ENCODE data around the gene ERVK3-1. TPM values are rescaled to one million over a fixed set of nuclear protein-coding genes. Genes with fewer than 3 reads are reported as not detected.
A peak's percentile ranks its signal among the peaks of the same experiment; 100 is the strongest.

ERVK3-1 gene
- total and polyA plus RNA-seq, 2 of the 13 experiments (the other 11 are each of a cell fraction or from before 2014, with no cell fraction given) = 28.5 to 38.7 TPM

- no TSS peak for BruUV-seq (replicated peaks)
- Histone ChIP-seq H4K20me1 (ENCODE audit: insufficient read depth, low read length) (no peaks in the 10 kb centered on the region), H3K9ac (ENCODE audit: insufficient read depth, low read depth, low read length) (no peak overlapping the region), H3K4me3 (replicated peaks in 1 of 3; ENCODE audit: insufficient read depth in 1 of 3, low read depth in 2 of 3, low read length in 3 of 3) (no peak overlapping the region), H3K79me2 (ENCODE audit: insufficient read depth, low read length) (no peaks in the 10 kb centered on the region), H3K27ac (ENCODE audit: extremely low read length, insufficient read depth, low read length) (no peak overlapping the region), H2AFZ (ENCODE audit: low read length) (no peak overlapping the region), H3K4me2 (ENCODE audit: low read depth, low read length) (no peak overlapping the region), H3K27me3 (ENCODE audit: control insufficient read depth in 1 of 2, insufficient read depth in 2 of 2, low read length in 2 of 2) (no peaks in the 10 kb centered on the region), H3K4me1 (ENCODE audit: insufficient read depth, low read length) (no peaks in the 10 kb centered on the region), H3K36me3 (replicated peaks in 1 of 2; ENCODE audit: control insufficient read depth in 1 of 2, insufficient read depth in 2 of 2, low read length in 2 of 2) (peaks cover 14 to 38% of the 10 kb centered on the region in 2 experiments; a peak in 4 of 5 replicates), H3K9me3 (ENCODE audit: low read length) (no peaks in the 10 kb centered on the region)
- FAIRE-seq = no peak
- ChIA-PET POLR2A (no interaction called here), CTCF (ENCODE audit: low intra/inter-chr PET ratio, low total read pairs) (no interaction called here)
- WGBS (ENCODE audit: low lambda C conversion rate) = 94% methylated on average over 19 of the region's 30 CpGs
- DNase-seq (ENCODE audit: low spot score) = no peak
- intact Hi-C loops (cut with micrococcal nuclease; ENCODE audit: unreplicated experiment) = no loop called here
- ATAC-seq = peak; percentile 61
- TF ChIP-seq SIN3B (IDR thresholded peaks at IDR 0.05; ENCODE audit: low read length) (no peak), TBL1XR1 (IDR thresholded peaks at IDR 0.05; ENCODE audit: borderline replicate concordance, low read length, partially characterized antibody) (no peak), HNF4G (IDR thresholded peaks at IDR 0.05; ENCODE audit: borderline replicate concordance, low read depth, low read length) (no peak), HNF4G (CRISPR knock-in tag; IDR thresholded peaks at IDR 0.05; ENCODE audit: borderline replicate concordance, low read depth) (no peak), BCL6 (CRISPR knock-in tag; IDR thresholded peaks at IDR 0.05) (no peak), ZNF432 (CRISPR knock-in tag; IDR thresholded peaks at IDR 0.05; ENCODE audit: borderline replicate concordance) (no peak), MBD4 (IDR thresholded peaks at IDR 0.05; ENCODE audit: borderline replicate concordance, low read length) (no peak), ZBTB42 (CRISPR knock-in tag; IDR thresholded peaks at IDR 0.05) (no peak), ZNF83 (CRISPR knock-in tag; IDR thresholded peaks at IDR 0.05; ENCODE audit: borderline replicate concordance) (no peak), RBM22 (optimal IDR thresholded peaks at IDR 0.05; ENCODE audit: low read length) (no peak), ZNF777 (CRISPR knock-in tag; IDR thresholded peaks at IDR 0.05) (no peak), FLYWCH1 (CRISPR knock-in tag; IDR thresholded peaks at IDR 0.05) (no peak)
- TF ChIP-seq, protein P1, sequence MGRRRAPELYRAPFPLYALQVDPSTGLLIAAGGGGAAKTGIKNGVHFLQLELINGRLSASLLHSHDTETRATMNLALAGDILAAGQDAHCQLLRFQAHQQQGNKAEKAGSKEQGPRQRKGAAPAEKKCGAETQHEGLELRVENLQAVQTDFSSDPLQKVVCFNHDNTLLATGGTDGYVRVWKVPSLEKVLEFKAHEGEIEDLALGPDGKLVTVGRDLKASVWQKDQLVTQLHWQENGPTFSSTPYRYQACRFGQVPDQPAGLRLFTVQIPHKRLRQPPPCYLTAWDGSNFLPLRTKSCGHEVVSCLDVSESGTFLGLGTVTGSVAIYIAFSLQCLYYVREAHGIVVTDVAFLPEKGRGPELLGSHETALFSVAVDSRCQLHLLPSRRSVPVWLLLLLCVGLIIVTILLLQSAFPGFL (CRISPR knock-in tag; IDR thresholded peaks at IDR 0.05) = no peak
- TF ChIP-seq, protein P2, sequence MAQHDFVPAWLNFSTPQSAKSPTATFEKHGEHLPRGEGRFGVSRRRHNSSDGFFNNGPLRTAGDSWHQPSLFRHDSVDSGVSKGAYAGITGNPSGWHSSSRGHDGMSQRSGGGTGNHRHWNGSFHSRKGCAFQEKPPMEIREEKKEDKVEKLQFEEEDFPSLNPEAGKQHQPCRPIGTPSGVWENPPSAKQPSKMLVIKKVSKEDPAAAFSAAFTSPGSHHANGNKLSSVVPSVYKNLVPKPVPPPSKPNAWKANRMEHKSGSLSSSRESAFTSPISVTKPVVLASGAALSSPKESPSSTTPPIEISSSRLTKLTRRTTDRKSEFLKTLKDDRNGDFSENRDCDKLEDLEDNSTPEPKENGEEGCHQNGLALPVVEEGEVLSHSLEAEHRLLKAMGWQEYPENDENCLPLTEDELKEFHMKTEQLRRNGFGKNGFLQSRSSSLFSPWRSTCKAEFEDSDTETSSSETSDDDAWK (CRISPR knock-in tag; IDR thresholded peaks at IDR 0.05) = no peak
- TF ChIP-seq, protein P3, sequence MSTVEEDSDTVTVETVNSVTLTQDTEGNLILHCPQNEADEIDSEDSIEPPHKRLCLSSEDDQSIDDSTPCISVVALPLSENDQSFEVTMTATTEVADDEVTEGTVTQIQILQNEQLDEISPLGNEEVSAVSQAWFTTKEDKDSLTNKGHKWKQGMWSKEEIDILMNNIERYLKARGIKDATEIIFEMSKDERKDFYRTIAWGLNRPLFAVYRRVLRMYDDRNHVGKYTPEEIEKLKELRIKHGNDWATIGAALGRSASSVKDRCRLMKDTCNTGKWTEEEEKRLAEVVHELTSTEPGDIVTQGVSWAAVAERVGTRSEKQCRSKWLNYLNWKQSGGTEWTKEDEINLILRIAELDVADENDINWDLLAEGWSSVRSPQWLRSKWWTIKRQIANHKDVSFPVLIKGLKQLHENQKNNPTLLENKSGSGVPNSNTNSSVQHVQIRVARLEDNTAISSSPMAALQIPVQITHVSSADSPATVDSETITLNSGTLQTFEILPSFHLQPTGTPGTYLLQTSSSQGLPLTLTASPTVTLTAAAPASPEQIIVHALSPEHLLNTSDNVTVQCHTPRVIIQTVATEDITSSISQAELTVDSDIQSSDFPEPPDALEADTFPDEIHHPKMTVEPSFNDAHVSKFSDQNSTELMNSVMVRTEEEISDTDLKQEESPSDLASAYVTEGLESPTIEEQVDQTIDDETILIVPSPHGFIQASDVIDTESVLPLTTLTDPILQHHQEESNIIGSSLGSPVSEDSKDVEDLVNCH (CRISPR knock-in tag; IDR thresholded peaks at IDR 0.05) = no peak
- in situ Hi-C loops (cut with HindIII; ENCODE audit: extremely low pct_ligation_motif_present, low pct_unique_long_range_greater_than_20kb) = no loop called here
These were observed 33.8 kb downstream of the ERVK3-1 start for GRCh38 chr19:58338825-58339558.
